GM23338 (cell line): ENCODE data around the gene XAB2. TPM values are rescaled to one million over a fixed set of nuclear protein-coding genes. Genes with fewer than 3 reads are reported as not detected.

Source experiments
- ATAC-seq: fragments of 200-7000 bp; cut with Tn5 transposase; 3 replicates; pipeline ENCODE4 v1.9.1; 2020
- DNase-seq: peaks from one replicate; pipeline ENCODE4 v3.0.0-alpha.2; 2015; ENCODE audit warnings: low spot score
- H2AFZ ChIP-seq: fragments of 200-600 bp; sonication (generic); 2 replicates; pipeline ENCODE4 v1.8.0; 2016; ENCODE audit warnings: antibody characterized with exemption, mild to moderate bottlenecking, moderate library complexity
- H3F3A ChIP-seq: fragments of 200-600 bp; sonication (generic); replicated peaks from 2 replicates; pipeline ENCODE4 v1.8.0; 2017; ENCODE audit warnings: antibody characterized with exemption, mixed run types, low read depth
- H3K27ac ChIP-seq: fragments of 200-600 bp; sonication (generic); 2 replicates; pipeline ENCODE4 v1.6.1; 2016; ENCODE audit warnings: low read depth
- H3K27me3 ChIP-seq: fragments of 200-600 bp; sonication (generic); 2 replicates; pipeline ENCODE4 v1.8.0; 2016; ENCODE audit warnings: mild to moderate bottlenecking, mixed run types, moderate library complexity; ENCODE audit not compliant: insufficient read depth
- H3K36me3 ChIP-seq: fragments of 200-600 bp; sonication (generic); 2 replicates; pipeline ENCODE4 v1.8.0; 2016; ENCODE audit warnings: mild to moderate bottlenecking; ENCODE audit not compliant: insufficient read depth
- H3K4me1 ChIP-seq: fragments of 200-600 bp; sonication (generic); 2 replicates; pipeline ENCODE4 v1.8.0; 2016; ENCODE audit warnings: mild to moderate bottlenecking, moderate library complexity; ENCODE audit not compliant: insufficient read depth
- H3K4me2 ChIP-seq: fragments of 200-600 bp; sonication (generic); 2 replicates; pipeline ENCODE4 v1.7.1; 2017; ENCODE audit warnings: mixed run types
- H3K4me3 ChIP-seq: fragments of 200-600 bp; sonication (generic); 2 replicates; pipeline ENCODE4 v1.6.1; 2016; ENCODE audit warnings: mixed run types
- H3K79me2 ChIP-seq: fragments of 200-600 bp; sonication (generic); replicated peaks from 2 replicates; pipeline ENCODE4 v1.8.0; 2017; ENCODE audit warnings: mild to moderate bottlenecking; ENCODE audit not compliant: insufficient read depth
- H3K9me2 ChIP-seq: fragments of 200-600 bp; sonication (generic); 2 replicates; pipeline ENCODE4 v1.8.0; 2017; ENCODE audit not compliant: insufficient read depth
- H4K20me1 ChIP-seq: fragments of 200-600 bp; sonication (generic); replicated peaks from 2 replicates; pipeline ENCODE4 v1.8.0; 2017; ENCODE audit warnings: mild to moderate bottlenecking; ENCODE audit not compliant: insufficient read depth
- H3K27ac Mint-ChIP-seq: 2 replicates; pipeline ENCODE4 v1.8.0; 2020; ENCODE audit warnings: inconsistent platforms, mild to moderate bottlenecking, moderate library complexity, mixed read lengths
- H3K27me3 Mint-ChIP-seq: 3 replicates; pipeline ENCODE4 v1.8.0; 2022; ENCODE audit warnings: low read depth, mild to moderate bottlenecking, moderate library complexity, mixed read lengths, inconsistent platforms; ENCODE audit not compliant: insufficient read depth, poor library complexity
- H3K36me3 Mint-ChIP-seq: 3 replicates; pipeline ENCODE4 v1.8.0; 2021; ENCODE audit warnings: low read depth, mild to moderate bottlenecking, inconsistent platforms, moderate library complexity, mixed read lengths
- H3K4me1 Mint-ChIP-seq: 3 replicates; pipeline ENCODE4 v1.8.0; 2020; ENCODE audit warnings: mild to moderate bottlenecking, inconsistent platforms, mixed read lengths
- H3K4me3 Mint-ChIP-seq: 3 replicates; pipeline ENCODE4 v1.8.0; 2021; ENCODE audit warnings: moderate library complexity, mild to moderate bottlenecking, inconsistent platforms, mixed read lengths
- H3K9me3 Mint-ChIP-seq: 3 replicates; pipeline ENCODE4 v1.8.0; 2020; ENCODE audit warnings: moderate library complexity, mild to moderate bottlenecking, inconsistent platforms, mixed read lengths
- CREB1 ChIP-seq: fragments of 250-450 bp; sonication (Bioruptor Pico); IDR thresholded peaks from 2 replicates; pipeline ENCODE4 v1.5.0; 2020; ENCODE audit warnings: low read depth, mild to moderate bottlenecking, moderate library complexity
- EZH2 ChIP-seq: fragments of 200-600 bp; sonication (generic); IDR thresholded peaks from one replicate; pipeline ENCODE4 v1.8.0; 2017; ENCODE audit warnings: antibody characterized with exemption, mild to moderate bottlenecking, low read depth; ENCODE audit not compliant: unreplicated experiment
- EZH2phosphoT487 ChIP-seq: fragments of 200-600 bp; sonication (generic); IDR thresholded peaks from one replicate; pipeline ENCODE4 v1.8.1; 2018; ENCODE audit warnings: antibody characterized with exemption; ENCODE audit not compliant: unreplicated experiment
- JUNB ChIP-seq: IDR thresholded peaks from one replicate; pipeline ENCODE4 v1.6.1; 2016; ENCODE audit warnings: antibody characterized with exemption; ENCODE audit not compliant: unreplicated experiment
- NANOG ChIP-seq: IDR thresholded peaks from 2 replicates; pipeline ENCODE4 v1.6.1; 2016; ENCODE audit warnings: antibody characterized with exemption, borderline replicate concordance
- POLR2AphosphoS5 ChIP-seq: IDR thresholded peaks from 2 replicates; pipeline ENCODE4 v1.6.1; 2016; ENCODE audit warnings: antibody characterized with exemption, low read depth
- STAT1 ChIP-seq: IDR thresholded peaks from one replicate; pipeline ENCODE4 v1.6.1; 2016; ENCODE audit warnings: antibody characterized with exemption; ENCODE audit not compliant: unreplicated experiment
- ZNF114 ChIP-seq: fragments of 250-450 bp; sonication (Bioruptor Pico); IDR thresholded peaks from 2 replicates; pipeline ENCODE4 v1.5.0; 2020; ENCODE audit warnings: mild to moderate bottlenecking, moderate library complexity
- ZNF331 ChIP-seq: fragments of 250-450 bp; sonication (Bioruptor Pico); IDR thresholded peaks from 2 replicates; pipeline ENCODE4 v1.5.0; 2020; ENCODE audit warnings: low read depth, mild to moderate bottlenecking, moderate library complexity
- polyA plus RNA-seq: library from polyadenylated mRNA; unstranded; fragments of >200 nt; fragmentation: Nextera tagmentation; extraction: Ambion mirVana; gene quantifications from 2 replicates; pipeline ENCODE4 v1.2.1, GENCODE V29; 2016
- total RNA-seq: library from RNA; depleted of rRNA; stranded (reverse); fragments of >200 nt; shearing (Covaris generic); gene quantifications from 2 replicates; pipeline ENCODE4 v1.2.3, GENCODE V29; 2014
- TF ChIP-seq, protein P1 (sequence below), 2 experiments: fragments of 200-600 bp in 1 of 2; sonication (generic) in 1 of 2; conservative IDR thresholded peaks; 2 replicates each; pipeline versions ENCODE4 v1.5.1 to v1.6.1; 2016 to 2017; ENCODE audit warnings: antibody characterized with exemption in 2 of 2, low read depth in 2 of 2, mild to moderate bottlenecking in 2 of 2, moderate library complexity in 1 of 2
- TF ChIP-seq, protein P2 (sequence below): IDR thresholded peaks from one replicate; pipeline ENCODE4 v1.6.1; 2018; ENCODE audit warnings: antibody characterized with exemption; ENCODE audit not compliant: unreplicated experiment
- TF ChIP-seq, protein P3 (sequence below): IDR thresholded peaks from 2 replicates; pipeline ENCODE4 v1.6.1; 2016; ENCODE audit warnings: antibody characterized with exemption

XAB2 gene
- total and polyA plus RNA-seq, 2 experiments from 2014 or later = 18.4 to 69.0 TPM

DNA sequence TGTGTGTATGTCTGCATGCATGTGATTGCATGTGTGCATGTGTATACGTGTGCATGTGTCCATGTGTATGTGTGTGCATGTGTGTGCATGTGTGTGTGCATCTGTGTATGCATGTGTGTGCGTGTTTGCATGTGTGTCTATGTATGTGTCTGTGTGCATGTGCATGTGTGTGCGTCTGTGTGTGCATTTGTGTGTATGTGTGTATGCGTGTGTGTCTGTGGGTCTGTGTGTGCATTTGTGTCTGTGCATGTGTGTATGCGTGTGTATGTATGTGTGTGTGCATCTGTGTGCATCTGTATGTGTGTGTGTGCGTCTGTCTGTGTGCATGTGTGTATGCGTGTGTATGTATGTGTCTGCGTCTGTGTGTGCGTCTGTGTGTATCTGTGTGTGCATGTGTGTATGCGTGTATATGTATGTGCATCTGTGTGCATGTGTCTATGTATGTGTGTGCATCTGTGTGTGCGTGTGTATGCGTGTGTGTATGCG is 10.6 kb upstream of the XAB2 start (continued):
- TF ChIP-seq, protein P1, sequence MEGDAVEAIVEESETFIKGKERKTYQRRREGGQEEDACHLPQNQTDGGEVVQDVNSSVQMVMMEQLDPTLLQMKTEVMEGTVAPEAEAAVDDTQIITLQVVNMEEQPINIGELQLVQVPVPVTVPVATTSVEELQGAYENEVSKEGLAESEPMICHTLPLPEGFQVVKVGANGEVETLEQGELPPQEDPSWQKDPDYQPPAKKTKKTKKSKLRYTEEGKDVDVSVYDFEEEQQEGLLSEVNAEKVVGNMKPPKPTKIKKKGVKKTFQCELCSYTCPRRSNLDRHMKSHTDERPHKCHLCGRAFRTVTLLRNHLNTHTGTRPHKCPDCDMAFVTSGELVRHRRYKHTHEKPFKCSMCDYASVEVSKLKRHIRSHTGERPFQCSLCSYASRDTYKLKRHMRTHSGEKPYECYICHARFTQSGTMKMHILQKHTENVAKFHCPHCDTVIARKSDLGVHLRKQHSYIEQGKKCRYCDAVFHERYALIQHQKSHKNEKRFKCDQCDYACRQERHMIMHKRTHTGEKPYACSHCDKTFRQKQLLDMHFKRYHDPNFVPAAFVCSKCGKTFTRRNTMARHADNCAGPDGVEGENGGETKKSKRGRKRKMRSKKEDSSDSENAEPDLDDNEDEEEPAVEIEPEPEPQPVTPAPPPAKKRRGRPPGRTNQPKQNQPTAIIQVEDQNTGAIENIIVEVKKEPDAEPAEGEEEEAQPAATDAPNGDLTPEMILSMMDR (conservative IDR thresholded peaks at IDR 0.05; ENCODE audit: low read depth in 2 of 2) = no peak
- TF ChIP-seq, protein P2, sequence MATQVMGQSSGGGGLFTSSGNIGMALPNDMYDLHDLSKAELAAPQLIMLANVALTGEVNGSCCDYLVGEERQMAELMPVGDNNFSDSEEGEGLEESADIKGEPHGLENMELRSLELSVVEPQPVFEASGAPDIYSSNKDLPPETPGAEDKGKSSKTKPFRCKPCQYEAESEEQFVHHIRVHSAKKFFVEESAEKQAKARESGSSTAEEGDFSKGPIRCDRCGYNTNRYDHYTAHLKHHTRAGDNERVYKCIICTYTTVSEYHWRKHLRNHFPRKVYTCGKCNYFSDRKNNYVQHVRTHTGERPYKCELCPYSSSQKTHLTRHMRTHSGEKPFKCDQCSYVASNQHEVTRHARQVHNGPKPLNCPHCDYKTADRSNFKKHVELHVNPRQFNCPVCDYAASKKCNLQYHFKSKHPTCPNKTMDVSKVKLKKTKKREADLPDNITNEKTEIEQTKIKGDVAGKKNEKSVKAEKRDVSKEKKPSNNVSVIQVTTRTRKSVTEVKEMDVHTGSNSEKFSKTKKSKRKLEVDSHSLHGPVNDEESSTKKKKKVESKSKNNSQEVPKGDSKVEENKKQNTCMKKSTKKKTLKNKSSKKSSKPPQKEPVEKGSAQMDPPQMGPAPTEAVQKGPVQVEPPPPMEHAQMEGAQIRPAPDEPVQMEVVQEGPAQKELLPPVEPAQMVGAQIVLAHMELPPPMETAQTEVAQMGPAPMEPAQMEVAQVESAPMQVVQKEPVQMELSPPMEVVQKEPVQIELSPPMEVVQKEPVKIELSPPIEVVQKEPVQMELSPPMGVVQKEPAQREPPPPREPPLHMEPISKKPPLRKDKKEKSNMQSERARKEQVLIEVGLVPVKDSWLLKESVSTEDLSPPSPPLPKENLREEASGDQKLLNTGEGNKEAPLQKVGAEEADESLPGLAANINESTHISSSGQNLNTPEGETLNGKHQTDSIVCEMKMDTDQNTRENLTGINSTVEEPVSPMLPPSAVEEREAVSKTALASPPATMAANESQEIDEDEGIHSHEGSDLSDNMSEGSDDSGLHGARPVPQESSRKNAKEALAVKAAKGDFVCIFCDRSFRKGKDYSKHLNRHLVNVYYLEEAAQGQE = no peak
- no peak for TF ChIP-seq JUNB
- no peak for TF ChIP-seq EZH2
- TF ChIP-seq CREB1 (CRISPR knock-in tag) = no peak
- TF ChIP-seq ZNF114 (CRISPR knock-in tag) = no peak
- no peak for TF ChIP-seq STAT1
- no peak for TF ChIP-seq EZH2phosphoT487
- TF ChIP-seq, protein P3, sequence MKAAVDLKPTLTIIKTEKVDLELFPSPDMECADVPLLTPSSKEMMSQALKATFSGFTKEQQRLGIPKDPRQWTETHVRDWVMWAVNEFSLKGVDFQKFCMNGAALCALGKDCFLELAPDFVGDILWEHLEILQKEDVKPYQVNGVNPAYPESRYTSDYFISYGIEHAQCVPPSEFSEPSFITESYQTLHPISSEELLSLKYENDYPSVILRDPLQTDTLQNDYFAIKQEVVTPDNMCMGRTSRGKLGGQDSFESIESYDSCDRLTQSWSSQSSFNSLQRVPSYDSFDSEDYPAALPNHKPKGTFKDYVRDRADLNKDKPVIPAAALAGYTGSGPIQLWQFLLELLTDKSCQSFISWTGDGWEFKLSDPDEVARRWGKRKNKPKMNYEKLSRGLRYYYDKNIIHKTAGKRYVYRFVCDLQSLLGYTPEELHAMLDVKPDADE = no peak
- TF ChIP-seq POLR2AphosphoS5 = no peak
- TF ChIP-seq NANOG = no peak

DNA sequence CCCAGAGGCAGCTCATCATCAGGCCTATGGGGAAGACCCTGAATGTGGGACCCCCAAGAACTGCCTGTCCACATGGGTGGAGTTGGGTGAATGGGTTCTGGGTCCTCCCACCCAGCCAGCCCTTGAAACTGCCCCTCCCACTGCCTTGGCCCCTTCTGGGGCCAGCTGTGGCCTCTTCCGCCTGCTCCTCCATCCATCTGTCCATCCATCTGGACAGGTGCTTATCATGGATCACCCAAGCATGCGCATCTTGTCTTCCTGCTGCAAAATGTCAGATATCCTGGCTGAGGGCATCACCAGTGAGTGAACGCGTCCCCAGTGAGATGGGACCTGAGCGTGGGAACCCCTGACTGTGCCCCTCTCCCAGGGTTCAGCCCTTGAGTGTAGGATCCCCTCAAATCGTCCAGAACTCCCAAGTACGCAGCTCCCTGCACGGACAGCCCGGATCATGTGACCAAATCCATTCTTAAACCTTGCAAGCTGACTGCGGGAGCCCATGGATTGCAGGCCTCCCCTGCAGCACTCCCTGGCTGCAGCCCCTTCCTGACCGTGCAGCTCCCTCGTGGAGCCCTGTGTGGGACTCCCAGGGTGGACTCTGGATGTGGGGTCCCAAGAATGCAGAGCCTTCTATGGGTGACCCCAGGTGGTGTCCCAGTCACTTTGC is 9.6 kb upstream of the XAB2 start:
- H3K9me2 ChIP-seq = no peaks in the 10 kb centered on the region
- Mint-ChIP-seq H3K36me3 (no peaks in the 10 kb centered on the region), H3K27ac (no peak overlapping the region), H3K4me3 (no peak overlapping the region), H3K9me3 (no peaks in the 10 kb centered on the region; the same call in 2 of the 3 replicates), H3K4me1 (no peaks in the 10 kb centered on the region; the same call in 2 of the 3 replicates), H3K27me3 (peaks cover 26% of the 10 kb centered on the region)
- ATAC-seq = no peak
- H3K27ac ChIP-seq = no peak overlapping the region
- DNase-seq = no peak
- peaks cover 9% of the 10 kb centered on the region for H3F3A ChIP-seq
- H3K27me3 ChIP-seq = peaks cover 24% of the 10 kb centered on the region
- no peaks in the 10 kb centered on the region; the same call in 1 of the 2 replicates for H4K20me1 ChIP-seq
- H3K4me3 ChIP-seq = no peak overlapping the region
- no peaks in the 10 kb centered on the region for H3K36me3 ChIP-seq
- no peaks in the 10 kb centered on the region for H3K79me2 ChIP-seq
- no peak overlapping the region for H3K4me2 ChIP-seq
- no peak overlapping the region for H2AFZ ChIP-seq
- no peaks in the 10 kb centered on the region for H3K4me1 ChIP-seq
- TF ChIP-seq, protein P1 (conservative IDR thresholded peaks at IDR 0.05; ENCODE audit: low read depth in 2 of 2) = no peak
- no peak for TF ChIP-seq ZNF114 (CRISPR knock-in tag)
- TF ChIP-seq ZNF331 (CRISPR knock-in tag) = no peak
- TF ChIP-seq STAT1 = no peak
- TF ChIP-seq, protein P3 = no peak
- no peak for TF ChIP-seq EZH2phosphoT487
- TF ChIP-seq POLR2AphosphoS5 = no peak
- TF ChIP-seq NANOG = no peak
- TF ChIP-seq JUNB = no peak
- TF ChIP-seq CREB1 (CRISPR knock-in tag) = no peak
- TF ChIP-seq EZH2 = no peak
